B cell (primary cell): ENCODE data around the gene KHK. TPM values are rescaled to one million over a fixed set of nuclear protein-coding genes. Genes with fewer than 3 reads are reported as not detected.

ENCODE experiments used
- ATAC-seq: fragments of 200-7000 bp; cut with Tn5 transposase; one replicate; pipeline ENCODE4 v1.10.0; 2021; ENCODE audit warnings: low read depth, mild to moderate bottlenecking, moderate number of reproducible peaks, moderate library complexity
- CTCF ChIA-PET: fragments of 350-600 bp; sonication (Branson Sonifier 250); formaldehyde crosslinking; loops from one replicate; lab custom pipeline; 2021; ENCODE audit warnings: antibody characterized with exemption, inconsistent platforms; lab: Charles Lee
- POLR2A ChIA-PET: fragments of 350-600 bp; sonication (Branson Sonifier 250); formaldehyde crosslinking; loops from one replicate; lab custom pipeline; 2021; ENCODE audit warnings: antibody characterized with exemption; lab: Charles Lee
- DNase-seq: peaks from one replicate; pipeline ENCODE4 v3.0.0; 2013
- H2AFZ ChIP-seq: 2 replicates; pipeline ENCODE4 v1.6.1; 2012; ENCODE audit warnings: mild to moderate bottlenecking, low read depth, low read length; ENCODE audit not compliant: insufficient read depth, poor library complexity, severe bottlenecking
- H3K27ac ChIP-seq, 2 donors: 1 replicate in 1 of 2; 2 replicates in 1 of 2; pipeline ENCODE4 v1.5.1; 2012 to 2013; ENCODE audit warnings: low read length in 2 of 2, mild to moderate bottlenecking in 2 of 2, moderate library complexity in 1 of 2
- H3K27me3 ChIP-seq, 4 experiments: fragments of 200-600 bp in 1 of 4; sonication (generic) in 1 of 4; replicated peaks in 1 of 4; 1 replicate in 2 of 4; 2 replicates in 2 of 4; pipeline versions ENCODE4 v1.6.1 to v1.7.0; 2013 to 2016; ENCODE audit warnings: low read length in 3 of 4, mild to moderate bottlenecking in 2 of 4, mixed read lengths in 1 of 4, moderate library complexity in 1 of 4; ENCODE audit not compliant: insufficient read depth in 4 of 4, control insufficient read depth in 3 of 4; ENCODE audit errors: control extremely low read depth in 1 of 4
- H3K36me3 ChIP-seq, 2 experiments: replicated peaks in 1 of 2; 1 replicate in 1 of 2; 2 replicates in 1 of 2; pipeline versions ENCODE4 v1.6.1 to v1.7.1; 2013; ENCODE audit warnings: low read length in 1 of 2; ENCODE audit not compliant: insufficient read depth in 2 of 2, control insufficient read depth in 1 of 2; ENCODE audit errors: control extremely low read depth in 1 of 2, extremely low read depth in 1 of 2
- H3K4me1 ChIP-seq, 2 donors: fragments of 200-600 bp in 1 of 2; sonication (generic) in 1 of 2; 1 replicate in 1 of 2; 2 replicates in 1 of 2; pipeline versions ENCODE4 v1.5.1 to v1.6.1; 2013 to 2017; ENCODE audit warnings: low read length in 2 of 2; ENCODE audit not compliant: control insufficient read depth in 2 of 2, insufficient read depth in 2 of 2
- H3K4me2 ChIP-seq: replicated peaks from 2 replicates; pipeline ENCODE3; 2012; ENCODE audit warnings: mild to moderate bottlenecking, low read depth, low read length; ENCODE audit not compliant: poor library complexity, severe bottlenecking
- H3K4me3 ChIP-seq, 5 experiments: fragments of 200-600 bp in 1 of 5; sonication (generic) in 1 of 5; 1 replicate in 3 of 5; 2 replicates in 2 of 5; pipeline versions ENCODE4 v1.5.1 to v1.7.0; 2011 to 2016; ENCODE audit warnings: low read length in 4 of 5, mild to moderate bottlenecking in 4 of 5, low read depth in 2 of 5, control low read depth in 1 of 5, moderate library complexity in 1 of 5; ENCODE audit not compliant: insufficient read depth in 1 of 5; ENCODE audit errors: control extremely low read depth in 1 of 5, extremely low read depth in 1 of 5
- H3K79me2 ChIP-seq: fragments of 200-600 bp; sonication (generic); one replicate; pipeline ENCODE4 v1.6.0; 2016; ENCODE audit warnings: low read length; ENCODE audit not compliant: control insufficient read depth, insufficient read depth
- H3K9ac ChIP-seq: fragments of 200-600 bp; sonication (generic); 2 replicates; pipeline ENCODE4 v1.6.1; 2017; ENCODE audit warnings: mild to moderate bottlenecking, low read length, moderate library complexity
- H3K9me3 ChIP-seq, 3 donors: one replicate each; pipeline versions ENCODE4 v1.6.1 to v1.7.1; 2013; ENCODE audit warnings: low read length in 2 of 3; ENCODE audit not compliant: control insufficient read depth in 2 of 3, insufficient read depth in 1 of 3; ENCODE audit errors: control extremely low read depth in 1 of 3
- H4K20me1 ChIP-seq: 2 replicates; pipeline ENCODE4 v1.6.0; 2012; ENCODE audit warnings: mild to moderate bottlenecking, low read length; ENCODE audit not compliant: insufficient read depth, control insufficient read depth, poor library complexity, severe bottlenecking
- H3K27ac Mint-ChIP-seq: one replicate; pipeline ENCODE4 v1.8.0; 2021; ENCODE audit warnings: mixed read lengths
- H3K27me3 Mint-ChIP-seq: one replicate; pipeline ENCODE4 v1.8.0; 2021; ENCODE audit warnings: mixed read lengths
- H3K4me1 Mint-ChIP-seq: one replicate; pipeline ENCODE4 v1.8.0; 2021; ENCODE audit warnings: mixed read lengths
- H3K4me3 Mint-ChIP-seq: one replicate; pipeline ENCODE4 v1.8.0; 2021; ENCODE audit warnings: mixed read lengths
- H3K9me3 Mint-ChIP-seq: one replicate; pipeline ENCODE4 v1.8.0; 2022; ENCODE audit warnings: mixed read lengths; ENCODE audit not compliant: insufficient read depth
- EZH2 ChIP-seq: IDR thresholded peaks from 2 replicates; pipeline ENCODE4 v1.6.1; 2012; ENCODE audit warnings: borderline replicate concordance, low read depth, mild to moderate bottlenecking, moderate library complexity, low read length; ENCODE audit not compliant: insufficient read depth, poor library complexity, severe bottlenecking
- WGBS: methylation state at CpG from one replicate; pipeline ENCODE4 v1.1.5; 2013; ENCODE audit warnings: missing lambda C conversion rate; ENCODE audit not compliant: insufficient coverage; 5-methylcytosine and 5-hydroxymethylcytosine counted together
- intact Hi-C: fragments of 100-400 bp; cut with micrococcal nuclease; formaldehyde crosslinking; loops from one replicate; pipeline ENCODE4 v1.10.0; 2022
- polyA plus RNA-seq: library from polyadenylated mRNA; depleted of rRNA; stranded (reverse); fragments of >200 nt; gene quantifications from 2 replicates; pipeline ENCODE4 v1.2.3, GENCODE V29; 2012
- total RNA-seq, 2 donors: library from RNA; stranded (reverse); fragments of 120-200 nt in 1 of 2; gene quantifications; 1 replicate in 1 of 2; 2 replicates in 1 of 2; pipeline versions ENCODE4 v1.2.3 to v1.2.4, GENCODE V29; 2013 to 2022
- TF ChIP-seq, protein P1 (sequence below): fragments of 200-600 bp; IDR thresholded peaks from one replicate; pipeline ENCODE4 v1.8.0; 2022; ENCODE audit warnings: antibody characterized with exemption, mild to moderate bottlenecking

Gene KHK
- total and polyA plus RNA-seq, 2 donors (not counting 1 experiment from before 2014, with no cell fraction given), result 3.3 to 4.0 TPM

- no peaks in the 10 kb centered on the region for H4K20me1 ChIP-seq
- no peak overlapping the region for H3K27ac Mint-ChIP-seq
- H3K4me2 ChIP-seq, result no peak overlapping the region
- H3K4me3 Mint-ChIP-seq, result no peak overlapping the region
- no peaks in the 10 kb centered on the region for H3K27me3 ChIP-seq
- ATAC-seq, result no peak
- CTCF ChIA-PET, result interaction anchor here (1.5 kb wide), 1 partner anchor 10 kb away, joined by 4 read pairs; no protein-coding TSS in a partner anchor
- H3K4me1 Mint-ChIP-seq, result peaks cover 19% of the 10 kb centered on the region
- H3K9ac ChIP-seq, result no peak overlapping the region
- no peak for DNase-seq
- POLR2A ChIA-PET, result no interaction called here
- peaks cover 9 to 13% of the 10 kb centered on the region in 2 donors for H3K4me1 ChIP-seq
- no peaks in the 10 kb centered on the region for H3K9me3 Mint-ChIP-seq
- H3K9me3 ChIP-seq, result no peaks in the 10 kb centered on the region
- H3K27me3 Mint-ChIP-seq, result no peaks in the 10 kb centered on the region
- H3K36me3 ChIP-seq, result no peaks in the 10 kb centered on the region
- WGBS, result 86% methylated on average over 18 of the region's 25 CpGs
- intact Hi-C loops, result no loop called here
- H2AFZ ChIP-seq, result no peak overlapping the region
- TF ChIP-seq, protein P1, sequence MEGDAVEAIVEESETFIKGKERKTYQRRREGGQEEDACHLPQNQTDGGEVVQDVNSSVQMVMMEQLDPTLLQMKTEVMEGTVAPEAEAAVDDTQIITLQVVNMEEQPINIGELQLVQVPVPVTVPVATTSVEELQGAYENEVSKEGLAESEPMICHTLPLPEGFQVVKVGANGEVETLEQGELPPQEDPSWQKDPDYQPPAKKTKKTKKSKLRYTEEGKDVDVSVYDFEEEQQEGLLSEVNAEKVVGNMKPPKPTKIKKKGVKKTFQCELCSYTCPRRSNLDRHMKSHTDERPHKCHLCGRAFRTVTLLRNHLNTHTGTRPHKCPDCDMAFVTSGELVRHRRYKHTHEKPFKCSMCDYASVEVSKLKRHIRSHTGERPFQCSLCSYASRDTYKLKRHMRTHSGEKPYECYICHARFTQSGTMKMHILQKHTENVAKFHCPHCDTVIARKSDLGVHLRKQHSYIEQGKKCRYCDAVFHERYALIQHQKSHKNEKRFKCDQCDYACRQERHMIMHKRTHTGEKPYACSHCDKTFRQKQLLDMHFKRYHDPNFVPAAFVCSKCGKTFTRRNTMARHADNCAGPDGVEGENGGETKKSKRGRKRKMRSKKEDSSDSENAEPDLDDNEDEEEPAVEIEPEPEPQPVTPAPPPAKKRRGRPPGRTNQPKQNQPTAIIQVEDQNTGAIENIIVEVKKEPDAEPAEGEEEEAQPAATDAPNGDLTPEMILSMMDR, result no peak
- no peak for TF ChIP-seq EZH2
- H3K27ac ChIP-seq, result no peak overlapping the region
- H3K4me3 ChIP-seq, result no peak overlapping the region
- H3K79me2 ChIP-seq, result peaks cover 3% of the 10 kb centered on the region
Measured at GRCh38 chr2:27091746-27092695, 5.4 kb downstream of the KHK start.
